PFSK-1 (cell line): ENCODE data around the gene POU3F1.

ENCODE experiments used
- FOXP2 ChIP-seq: optimal IDR thresholded peaks from 2 replicates; pipeline ENCODE3; 2011; ENCODE audit warnings: borderline replicate concordance, control low read depth, inconsistent platforms; ENCODE audit not compliant: insufficient read depth; ENCODE audit errors: extremely low read length, extremely low read depth
- POLR2AphosphoS5 ChIP-seq: IDR thresholded peaks from 2 replicates; pipeline ENCODE4 v1.6.1; 2012; ENCODE audit warnings: low read depth, mild to moderate bottlenecking, control low read depth, low read length, moderate library complexity
- SIN3A ChIP-seq: IDR thresholded peaks from 2 replicates; pipeline ENCODE4 v1.6.1; 2012; ENCODE audit warnings: mild to moderate bottlenecking, low read length, moderate library complexity, borderline replicate concordance; ENCODE audit not compliant: insufficient read depth
- TAF1 ChIP-seq: IDR thresholded peaks from 2 replicates; pipeline ENCODE4 v1.6.1; 2012; ENCODE audit warnings: low read length, control low read depth, borderline replicate concordance; ENCODE audit not compliant: insufficient read depth
- TF ChIP-seq, protein P1 (sequence below), 2 experiments: IDR thresholded peaks; 2 replicates each; pipeline versions ENCODE4 v1.6.1 to v1.8.0; 2011 to 2012; ENCODE audit warnings: low read depth in 2 of 2, low read length in 2 of 2, control low read depth in 1 of 2, inconsistent platforms in 1 of 2, mild to moderate bottlenecking in 1 of 2, moderate library complexity in 1 of 2; ENCODE audit not compliant: insufficient read depth in 1 of 2

Gene POU3F1

DNA sequence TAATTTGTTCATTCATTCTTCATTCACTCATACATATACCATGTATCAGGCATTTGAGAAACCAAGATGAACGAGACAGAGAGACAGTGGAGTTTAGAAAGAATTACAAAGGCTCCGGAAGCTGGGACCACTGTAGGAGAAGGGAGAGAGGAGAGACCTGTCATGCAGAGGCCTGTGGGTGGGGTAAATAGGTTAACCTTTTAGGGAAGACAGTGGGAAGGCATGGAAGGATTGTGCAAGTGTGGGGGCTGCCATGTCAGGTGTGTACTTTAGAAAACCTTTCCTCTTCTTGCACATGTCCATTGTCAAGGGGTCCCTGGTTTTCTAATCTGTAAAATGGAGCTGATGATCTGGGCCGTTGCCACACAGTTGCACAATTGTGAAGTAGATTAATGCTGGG, 44.2 kb upstream of the POU3F1 start:
- TF ChIP-seq FOXP2 (no peak), SIN3A (no peak), TAF1 (no peak)
- TF ChIP-seq, protein P1, sequence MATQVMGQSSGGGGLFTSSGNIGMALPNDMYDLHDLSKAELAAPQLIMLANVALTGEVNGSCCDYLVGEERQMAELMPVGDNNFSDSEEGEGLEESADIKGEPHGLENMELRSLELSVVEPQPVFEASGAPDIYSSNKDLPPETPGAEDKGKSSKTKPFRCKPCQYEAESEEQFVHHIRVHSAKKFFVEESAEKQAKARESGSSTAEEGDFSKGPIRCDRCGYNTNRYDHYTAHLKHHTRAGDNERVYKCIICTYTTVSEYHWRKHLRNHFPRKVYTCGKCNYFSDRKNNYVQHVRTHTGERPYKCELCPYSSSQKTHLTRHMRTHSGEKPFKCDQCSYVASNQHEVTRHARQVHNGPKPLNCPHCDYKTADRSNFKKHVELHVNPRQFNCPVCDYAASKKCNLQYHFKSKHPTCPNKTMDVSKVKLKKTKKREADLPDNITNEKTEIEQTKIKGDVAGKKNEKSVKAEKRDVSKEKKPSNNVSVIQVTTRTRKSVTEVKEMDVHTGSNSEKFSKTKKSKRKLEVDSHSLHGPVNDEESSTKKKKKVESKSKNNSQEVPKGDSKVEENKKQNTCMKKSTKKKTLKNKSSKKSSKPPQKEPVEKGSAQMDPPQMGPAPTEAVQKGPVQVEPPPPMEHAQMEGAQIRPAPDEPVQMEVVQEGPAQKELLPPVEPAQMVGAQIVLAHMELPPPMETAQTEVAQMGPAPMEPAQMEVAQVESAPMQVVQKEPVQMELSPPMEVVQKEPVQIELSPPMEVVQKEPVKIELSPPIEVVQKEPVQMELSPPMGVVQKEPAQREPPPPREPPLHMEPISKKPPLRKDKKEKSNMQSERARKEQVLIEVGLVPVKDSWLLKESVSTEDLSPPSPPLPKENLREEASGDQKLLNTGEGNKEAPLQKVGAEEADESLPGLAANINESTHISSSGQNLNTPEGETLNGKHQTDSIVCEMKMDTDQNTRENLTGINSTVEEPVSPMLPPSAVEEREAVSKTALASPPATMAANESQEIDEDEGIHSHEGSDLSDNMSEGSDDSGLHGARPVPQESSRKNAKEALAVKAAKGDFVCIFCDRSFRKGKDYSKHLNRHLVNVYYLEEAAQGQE (IDR thresholded peaks at IDR 0.05; ENCODE audit: insufficient read depth in 1 of 2, low read depth in 2 of 2, low read length in 2 of 2), result no peak

DNA sequence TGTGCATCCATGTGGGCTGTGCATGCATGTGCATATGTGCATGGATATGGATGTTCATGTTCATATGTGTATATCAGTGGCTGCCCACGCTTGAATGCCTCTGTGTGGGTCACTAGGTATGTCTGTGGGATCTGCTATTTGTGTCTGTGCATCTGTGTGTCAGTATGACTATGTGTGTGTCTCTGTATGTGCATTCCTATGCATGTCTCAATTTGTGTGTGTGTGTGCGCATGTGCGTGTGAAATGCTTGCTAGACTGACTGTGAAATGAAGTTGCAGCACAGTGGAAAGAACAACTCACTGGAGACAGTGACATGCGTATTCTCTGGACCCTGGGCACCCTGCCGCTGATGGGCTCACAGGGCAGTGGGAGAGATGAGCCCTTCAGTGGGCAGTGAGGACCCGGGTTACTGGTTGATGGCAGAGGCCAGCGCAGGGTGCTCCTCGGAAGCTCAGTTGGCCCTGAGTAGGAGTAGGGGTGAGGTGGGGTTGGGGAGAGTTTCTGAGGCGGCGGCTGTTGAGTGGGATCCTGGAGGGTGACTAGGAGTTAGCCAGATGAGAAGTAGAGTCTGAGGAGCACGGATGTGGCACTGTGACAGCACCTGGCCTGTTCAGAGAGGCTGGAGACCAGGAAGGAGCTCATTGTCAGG, 43.2 kb upstream of the POU3F1 start:
- TF ChIP-seq TAF1, result no peak
- TF ChIP-seq SIN3A, result no peak
- TF ChIP-seq FOXP2, result no peak
- TF ChIP-seq, protein P1 (IDR thresholded peaks at IDR 0.05; ENCODE audit: insufficient read depth in 1 of 2, low read depth in 2 of 2, low read length in 2 of 2), result no peak
- no peak for TF ChIP-seq POLR2AphosphoS5

DNA sequence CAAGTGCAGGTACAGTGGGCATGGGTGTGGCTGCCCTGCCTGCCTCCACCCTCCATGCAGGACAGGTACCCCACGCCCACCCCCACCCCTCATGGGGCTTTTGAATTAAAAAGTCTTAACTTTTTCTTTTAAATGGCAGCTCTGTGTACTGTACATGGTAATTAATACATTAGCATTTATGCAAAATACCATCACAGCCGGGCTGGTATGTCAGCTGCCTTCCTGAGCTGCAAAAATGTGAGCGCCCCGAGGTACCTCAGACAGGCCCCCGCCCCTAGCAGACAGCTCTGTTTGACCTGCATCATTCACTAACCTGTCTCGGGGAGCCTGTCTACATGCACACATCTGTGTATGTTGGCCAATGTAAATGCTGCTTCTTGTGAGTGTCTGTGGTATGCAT, 42.2 kb upstream of the POU3F1 start:
- TF ChIP-seq, protein P1 (IDR thresholded peaks at IDR 0.05; ENCODE audit: insufficient read depth in 1 of 2, low read depth in 2 of 2, low read length in 2 of 2), result no peak
- no peak for TF ChIP-seq TAF1
- TF ChIP-seq SIN3A, result no peak

DNA sequence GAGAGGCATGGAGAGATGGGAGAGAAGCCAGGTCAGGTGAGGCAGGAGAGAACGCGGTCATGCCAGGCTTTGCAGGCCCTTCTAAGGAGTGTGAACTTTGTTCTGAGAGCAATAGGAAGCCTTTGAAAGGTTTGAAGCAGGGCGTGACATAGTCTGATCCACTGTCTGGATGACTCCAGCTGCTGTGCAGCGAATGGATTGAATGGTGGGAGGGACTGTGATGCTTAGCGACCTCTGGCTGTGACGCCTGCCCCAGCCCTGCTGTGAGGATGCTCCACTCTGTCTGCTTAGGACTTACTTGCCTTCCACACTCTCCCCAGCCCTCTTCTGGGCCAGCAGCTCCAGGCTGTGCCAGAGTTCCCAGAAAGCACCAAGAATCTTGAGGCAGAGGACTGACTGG, 41.8 kb upstream of the POU3F1 start:
- no peak for TF ChIP-seq FOXP2
- no peak for TF ChIP-seq POLR2AphosphoS5
- TF ChIP-seq, protein P1 (IDR thresholded peaks at IDR 0.05; ENCODE audit: insufficient read depth in 1 of 2, low read depth in 2 of 2, low read length in 2 of 2), result no peak
- TF ChIP-seq TAF1, result no peak
- no peak for TF ChIP-seq SIN3A

DNA sequence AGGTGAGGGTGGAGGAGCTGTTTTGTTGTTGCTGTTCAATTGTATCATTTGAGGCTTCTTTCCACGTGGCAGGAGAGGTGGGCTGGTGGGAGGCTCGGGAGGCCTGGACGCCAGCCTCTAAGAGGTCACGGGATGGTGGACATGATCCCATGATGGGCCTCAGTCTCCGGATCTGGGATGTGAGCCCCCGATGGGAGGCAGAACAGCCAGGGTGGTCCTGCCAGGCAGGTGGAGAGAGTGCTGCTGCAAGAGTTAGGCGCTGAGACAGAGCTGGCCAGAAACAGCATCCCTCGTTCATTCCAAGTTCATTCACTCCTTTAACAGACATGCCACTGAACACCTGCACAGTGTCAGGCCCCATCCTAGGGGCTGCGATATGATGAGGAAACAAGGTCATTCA, 41.1 kb upstream of the POU3F1 start:
- TF ChIP-seq POLR2AphosphoS5, result no peak
